GM08714 (cell line): ENCODE data around the gene TRIM33.
"Not testable (repeated sequence)": the region's sequence is repeated elsewhere in the genome, so short reads cannot be mapped to it uniquely, and the experiment has no call there.

Experiments used
- H3K4me3 ChIP-seq: fragments of 200-500 bp; sonication (Bioruptor generic); 2 replicates; pipeline ENCODE4 v1.5.1; 2014; ENCODE audit warnings: mild to moderate bottlenecking, low read length, inconsistent platforms
- ZNF274 ChIP-seq: IDR thresholded peaks from 2 replicates; pipeline ENCODE4 v1.6.1; 2012; ENCODE audit warnings: mild to moderate bottlenecking, low read depth, low read length

TRIM33 gene

DNA sequence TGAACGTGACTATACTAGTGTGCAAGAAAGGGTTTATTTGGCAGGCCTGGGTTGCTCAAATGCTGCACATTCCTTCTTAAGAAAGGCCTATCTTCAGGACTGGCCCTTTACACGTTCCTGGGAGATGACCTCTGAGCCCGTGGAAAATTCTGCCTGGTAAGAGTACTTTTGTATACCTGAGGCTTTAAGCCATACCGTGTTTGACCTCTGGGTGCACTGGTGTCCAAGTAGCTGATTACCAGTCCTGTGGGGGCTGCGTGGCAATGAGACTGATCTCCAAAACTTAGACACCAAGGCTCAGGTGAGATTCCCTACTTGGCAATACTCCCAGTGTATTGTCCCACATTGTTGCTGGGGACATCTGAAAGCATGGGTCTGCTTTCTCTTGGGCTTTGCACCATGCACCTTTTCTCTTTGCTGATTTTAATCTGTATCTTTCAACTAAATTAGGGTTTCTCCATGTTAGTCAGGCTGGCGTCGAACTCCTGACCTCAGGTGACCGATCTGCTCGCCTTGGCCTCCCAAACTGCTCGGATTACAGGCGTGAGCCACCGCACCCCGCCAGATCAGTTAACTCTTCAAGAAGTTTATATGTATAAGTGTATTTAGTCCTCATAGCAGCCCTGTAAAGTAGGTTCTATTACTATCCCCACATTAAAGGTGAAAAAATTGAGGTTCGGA is 44.5 kb downstream of the TRIM33 start:
- no peak overlapping the region for H3K4me3 ChIP-seq

DNA sequence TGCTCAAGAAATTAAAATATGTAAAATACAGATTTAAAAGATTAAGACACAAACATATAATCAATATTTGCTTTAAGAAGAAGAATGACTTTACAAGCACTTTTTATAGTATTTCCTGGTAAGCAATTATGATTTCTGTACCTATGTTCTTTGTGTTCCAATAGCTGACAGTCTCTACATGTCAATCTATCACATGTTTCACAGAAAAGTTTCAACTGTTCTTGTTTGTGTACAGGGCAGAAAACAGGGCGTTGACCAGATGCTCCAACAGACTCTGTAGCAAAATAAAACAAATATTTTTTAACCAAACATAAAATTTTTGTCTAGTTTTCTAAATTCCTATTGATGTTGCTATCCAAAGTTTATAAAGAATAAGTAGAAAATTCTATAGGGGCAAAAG is 48.0 kb downstream of the TRIM33 start:
- no peak overlapping the region for H3K4me3 ChIP-seq
- no peak for TF ChIP-seq ZNF274

More for the DNA sequence above, 44.5 kb downstream of the TRIM33 start:
- no peak for TF ChIP-seq ZNF274

DNA sequence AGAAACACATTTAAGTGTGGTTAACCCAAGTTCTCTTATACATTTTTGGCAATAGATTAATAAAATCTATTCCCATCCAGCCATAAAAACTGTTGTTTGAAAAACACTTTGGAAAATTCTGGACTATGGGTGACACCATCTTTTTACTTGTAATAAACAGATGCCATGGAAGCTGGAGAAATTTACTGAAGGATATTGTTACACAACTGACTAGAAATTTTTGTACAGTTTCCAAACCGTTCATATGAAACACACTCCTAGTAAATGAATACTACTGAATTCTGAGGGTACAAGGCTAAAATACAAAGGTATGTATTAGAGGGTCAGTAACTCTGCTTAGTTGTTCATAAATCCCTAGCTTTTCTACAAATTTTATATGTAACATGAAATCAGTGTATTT is 48.7 kb downstream of the TRIM33 start:
- no peak overlapping the region for H3K4me3 ChIP-seq
- no peak for TF ChIP-seq ZNF274

DNA sequence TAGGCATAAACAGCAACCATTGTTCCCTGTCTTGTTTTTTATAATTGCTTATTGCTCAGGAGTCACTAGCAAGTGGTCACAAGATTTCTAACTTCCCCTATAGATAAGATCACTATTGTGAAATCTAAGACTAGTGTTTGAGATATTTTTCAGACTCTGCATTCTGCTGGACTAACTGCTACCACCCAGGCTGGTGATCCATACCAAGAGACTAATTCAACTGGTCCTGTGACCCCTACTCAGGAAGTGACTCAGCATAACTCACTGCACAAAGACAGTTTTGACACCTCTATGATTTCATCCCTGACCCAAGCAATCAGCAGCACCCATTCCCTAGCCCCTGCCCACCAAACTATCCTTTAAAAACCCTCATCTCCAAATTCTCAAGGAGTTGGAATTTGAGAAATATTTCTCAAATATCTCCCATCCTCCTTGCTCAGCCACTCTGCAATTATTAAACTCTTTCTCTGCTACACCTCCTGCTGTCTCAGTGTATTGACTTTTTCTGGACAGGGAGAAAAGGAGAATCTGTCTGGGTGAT is 52.7 kb downstream of the TRIM33 start:
- no peak for TF ChIP-seq ZNF274
- no peak overlapping the region for H3K4me3 ChIP-seq

DNA sequence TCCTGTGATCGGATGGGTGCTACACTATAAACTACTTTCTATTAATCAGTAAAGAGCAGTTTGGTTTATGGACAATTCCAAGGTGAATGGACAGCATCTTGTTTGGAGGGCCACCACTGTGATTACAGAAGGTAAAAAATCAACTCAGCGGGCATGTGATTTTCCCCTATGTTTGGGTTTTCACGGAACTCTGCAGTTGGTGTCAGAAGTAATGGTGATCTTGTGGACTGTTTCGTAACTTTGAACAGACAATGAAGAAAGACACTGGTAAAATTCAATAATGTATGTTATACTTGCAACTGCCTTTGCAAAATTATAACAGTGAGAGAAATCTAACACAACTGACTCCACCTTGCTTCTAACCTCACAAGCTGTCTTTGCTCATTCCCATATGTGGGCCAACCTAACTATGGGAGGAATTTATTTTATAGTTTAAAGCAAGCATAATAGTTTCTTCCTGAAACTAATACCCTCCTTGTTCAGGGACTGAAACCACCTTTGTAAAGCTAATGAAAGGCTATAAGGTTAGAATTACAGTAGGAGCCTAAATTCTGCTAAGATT is 53.2 kb downstream of the TRIM33 start:
- H3K4me3 ChIP-seq, result no peak overlapping the region
- no peak for TF ChIP-seq ZNF274

DNA sequence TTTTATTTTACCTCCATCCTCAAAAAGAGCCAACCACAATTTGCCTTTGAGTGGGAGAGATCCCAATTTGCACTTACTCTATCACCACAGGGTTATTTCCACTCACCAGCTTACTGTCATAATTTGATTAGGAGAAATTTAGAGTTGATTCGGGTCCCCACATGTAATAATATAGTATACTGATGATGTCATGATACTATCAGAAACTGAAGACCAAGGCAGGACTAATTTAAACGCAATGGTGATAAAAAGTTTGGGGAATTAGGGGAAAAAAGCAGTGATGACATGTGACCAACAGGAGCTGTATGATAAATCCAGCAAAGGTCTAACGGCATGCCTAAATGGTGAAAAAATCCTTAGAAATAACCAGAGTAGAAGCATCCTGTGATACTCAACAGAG is 54.4 kb downstream of the TRIM33 start:
- TF ChIP-seq ZNF274, result no peak
- H3K4me3 ChIP-seq, result no peak overlapping the region

DNA sequence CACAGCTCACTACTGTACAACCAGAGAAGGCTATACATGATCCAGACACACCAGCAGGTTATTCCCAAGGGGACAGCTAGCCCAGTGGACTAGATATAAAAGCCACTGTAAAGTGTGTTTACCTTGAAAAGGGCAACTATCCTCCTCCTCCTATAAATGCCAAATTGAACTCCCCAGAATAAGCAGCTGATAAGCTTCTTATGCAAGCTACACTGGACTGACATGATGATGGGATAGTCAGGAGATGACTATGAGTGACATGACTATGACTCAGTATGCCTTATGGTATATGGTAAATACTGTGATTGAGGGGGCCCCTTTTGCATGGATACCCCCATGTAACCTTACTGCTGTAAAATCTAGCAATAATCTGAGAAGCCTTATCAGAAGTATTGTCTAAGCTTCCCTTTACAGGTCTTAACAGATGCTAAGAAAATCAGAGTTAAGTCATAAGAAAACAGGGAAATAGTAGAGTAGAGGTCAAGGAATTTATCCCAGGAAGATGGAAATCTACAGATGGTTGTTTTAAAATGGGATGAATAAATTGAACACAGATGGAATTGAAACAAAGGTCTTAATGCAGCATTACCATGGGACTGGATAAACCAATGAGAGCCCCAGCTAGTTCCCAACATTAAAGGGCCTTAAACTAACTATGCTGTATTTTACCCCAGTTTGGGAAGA is 55.8 kb downstream of the TRIM33 start:
- TF ChIP-seq ZNF274, result no peak
- H3K4me3 ChIP-seq, result no peak overlapping the region

DNA sequence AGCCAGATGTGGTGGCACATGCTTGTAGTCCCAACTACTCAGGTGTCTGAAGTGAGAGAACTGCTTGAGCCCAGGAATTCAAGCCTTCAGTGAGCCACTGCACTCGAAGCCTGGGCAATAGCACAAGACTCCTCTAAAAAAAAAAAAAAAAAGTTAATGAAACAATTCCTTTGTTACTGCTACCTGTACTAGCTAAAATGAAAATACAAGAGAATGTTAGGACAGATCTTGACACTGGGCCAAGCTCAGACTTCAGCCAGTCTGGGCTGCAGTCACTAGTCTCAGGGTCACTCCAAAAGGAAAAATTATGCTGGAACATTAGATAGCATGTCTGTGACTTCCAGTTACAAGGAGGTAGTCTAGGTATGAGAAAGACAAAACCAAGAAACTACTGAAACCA is 56.5 kb downstream of the TRIM33 start:
- no peak for TF ChIP-seq ZNF274
- no peak overlapping the region for H3K4me3 ChIP-seq

DNA sequence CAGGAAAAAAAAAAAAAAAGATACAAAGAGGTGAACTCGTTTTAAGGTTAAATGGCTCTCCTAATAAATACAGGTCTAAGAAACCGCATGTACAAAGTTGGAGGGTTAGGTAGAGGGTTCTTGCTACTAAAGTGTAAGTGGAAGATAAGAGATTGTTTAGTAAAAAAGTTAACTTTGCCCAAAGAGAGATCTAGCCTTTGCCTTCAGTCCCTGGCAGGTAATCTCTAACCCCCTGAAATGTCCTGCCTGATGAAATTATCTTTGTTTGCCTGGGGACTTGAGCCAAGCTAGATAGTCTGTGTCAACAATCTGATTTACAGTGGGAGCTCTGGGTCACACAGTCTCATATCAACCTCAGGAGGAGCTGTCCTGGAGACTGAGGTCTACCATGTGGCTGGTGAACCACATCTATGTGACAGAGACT is 57.6 kb downstream of the TRIM33 start:
- no peak overlapping the region for H3K4me3 ChIP-seq
- TF ChIP-seq ZNF274, result no peak

DNA sequence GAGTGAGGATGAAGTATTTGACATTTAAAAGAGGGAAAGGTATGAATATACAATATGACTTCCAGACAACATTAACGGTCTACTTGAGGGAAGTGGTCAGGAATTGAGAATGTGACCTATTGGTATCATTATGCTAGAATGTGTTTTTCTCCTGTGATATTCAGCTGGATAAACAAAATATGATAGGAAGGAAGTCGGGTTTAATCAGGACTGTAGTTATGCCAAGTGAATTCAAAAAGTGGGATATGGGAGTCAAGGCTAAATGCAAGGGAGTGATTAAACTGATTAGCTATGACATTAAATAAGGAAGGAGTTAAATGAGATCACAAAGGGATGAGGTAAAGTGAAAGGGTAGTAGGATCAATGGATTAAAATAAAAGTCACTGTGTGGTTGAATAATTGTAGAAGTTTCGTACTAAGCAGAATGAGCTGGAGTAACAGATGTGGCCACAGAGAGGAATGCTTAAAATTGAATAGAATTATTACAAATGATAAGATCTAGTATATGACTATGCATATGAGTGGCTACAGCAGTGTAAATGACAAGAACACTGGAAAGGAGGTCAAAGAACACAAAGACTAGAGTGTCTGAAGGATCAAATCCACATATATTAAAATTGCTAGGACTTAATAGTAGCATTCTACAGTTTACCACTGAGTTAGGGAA is 62.5 kb downstream of the TRIM33 start:
- H3K4me3 ChIP-seq, result no peak overlapping the region
- no peak for TF ChIP-seq ZNF274

DNA sequence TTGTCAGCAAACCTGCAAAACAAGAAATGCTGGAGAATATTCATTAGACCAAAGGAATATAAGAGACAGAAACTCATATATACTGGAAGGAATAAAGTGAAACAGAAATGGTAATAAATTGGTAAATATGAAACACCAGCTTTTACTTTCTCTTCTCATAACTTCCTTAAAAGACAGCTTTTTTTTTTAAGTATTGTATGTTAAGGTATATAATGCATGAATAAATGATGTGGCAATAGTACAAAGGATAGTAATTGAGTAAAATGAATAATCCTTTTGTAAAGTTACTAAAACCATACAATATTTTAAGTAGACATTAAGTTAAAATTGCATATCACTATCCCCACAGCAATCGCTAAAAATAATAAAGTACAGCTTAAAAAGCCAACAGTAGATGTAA is 64.8 kb downstream of the TRIM33 start:
- H3K4me3 ChIP-seq, result no peak overlapping the region
- no peak for TF ChIP-seq ZNF274

DNA sequence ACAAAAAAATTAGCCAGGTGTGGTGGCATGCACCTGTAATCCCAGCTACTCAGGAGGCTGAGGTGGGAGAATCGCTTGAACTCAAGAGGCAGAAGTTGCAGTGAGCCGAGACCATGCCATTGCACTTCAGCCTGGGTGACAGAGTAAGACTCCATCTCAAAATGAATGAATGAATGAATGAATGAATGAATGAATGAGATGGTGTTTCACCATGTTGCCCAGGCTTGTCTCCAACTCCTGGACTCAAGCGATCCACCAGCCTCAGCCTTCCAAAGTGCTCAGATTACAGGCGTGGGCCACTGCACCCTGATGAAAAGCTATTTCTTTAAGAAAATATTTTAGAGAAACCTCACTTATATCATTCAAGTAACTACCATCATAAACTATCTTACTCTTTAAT is 67.8 kb downstream of the TRIM33 start:
- H3K4me3 ChIP-seq, result not testable (repeated sequence)

DNA sequence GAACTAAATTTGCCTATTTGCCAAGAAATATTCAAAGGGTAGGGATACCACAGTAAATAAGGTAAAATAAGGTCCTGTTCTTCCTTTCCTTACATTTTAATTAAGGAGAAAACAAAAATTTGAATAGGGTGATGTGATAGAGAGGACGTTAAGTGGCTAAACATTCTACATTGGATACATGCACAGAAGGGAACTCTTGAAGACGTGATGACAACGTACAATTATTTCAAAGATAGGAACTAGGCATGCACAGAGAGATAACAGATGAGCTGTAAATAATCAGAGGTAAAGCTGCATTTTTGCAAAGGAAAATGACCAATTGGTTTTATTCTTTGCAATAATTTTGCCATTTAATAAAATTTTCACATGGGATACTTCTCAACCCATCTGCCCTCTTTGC is 69.7 kb downstream of the TRIM33 start:
- no peak for TF ChIP-seq ZNF274
- H3K4me3 ChIP-seq, result no peak overlapping the region

DNA sequence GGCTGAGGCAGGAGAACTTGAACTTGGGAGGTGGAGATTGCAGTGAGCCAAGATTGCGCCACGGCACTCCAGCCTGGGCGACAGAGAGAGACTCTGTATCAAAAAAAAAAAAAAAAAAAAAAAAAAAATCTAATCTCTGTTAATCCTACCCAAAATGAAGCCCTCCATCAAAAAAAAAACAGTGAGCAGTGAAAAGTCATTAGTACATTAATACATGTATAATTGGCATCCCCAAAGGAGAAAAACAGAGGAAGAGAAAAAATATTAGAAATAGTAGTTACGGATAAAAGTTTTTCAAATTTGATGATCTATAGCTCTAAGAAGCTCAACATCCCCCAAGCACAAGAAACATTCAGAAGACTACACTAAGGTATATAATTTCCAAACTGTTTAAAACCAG is 71.6 kb downstream of the TRIM33 start:
- no peak for TF ChIP-seq ZNF274
- no peak overlapping the region for H3K4me3 ChIP-seq

DNA sequence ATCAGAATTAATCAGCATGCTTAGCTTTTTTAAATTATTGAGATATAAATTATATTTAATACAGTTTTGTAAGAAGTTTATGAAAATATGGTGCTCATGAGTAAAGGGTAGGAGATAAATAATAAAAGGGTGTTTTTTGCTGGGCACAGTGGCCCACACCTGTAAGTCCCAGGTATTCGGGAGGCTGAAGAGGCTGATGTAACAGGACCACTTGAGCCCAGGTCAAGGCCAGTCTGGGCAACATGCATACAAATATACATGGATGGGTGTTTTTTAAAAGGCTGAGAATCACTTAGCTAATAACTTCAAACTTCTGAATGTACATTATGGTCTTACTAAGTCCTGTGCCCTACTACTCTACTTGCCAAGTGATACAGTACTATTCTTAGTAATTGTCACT is 73.2 kb downstream of the TRIM33 start:
- TF ChIP-seq ZNF274, result no peak

More for the DNA sequence above, 73.2 kb downstream of the TRIM33 start:
- no peak overlapping the region for H3K4me3 ChIP-seq
